Upper lobe of right lung (tissue), 1 donor: Measurements from ENCODE around the gene INSYN2B. TPM values are rescaled to one million over a fixed set of nuclear protein-coding genes. Genes with fewer than 3 reads are reported as not detected.

Experiments used
- ATAC-seq: fragments of 200-7000 bp; cut with Tn5 transposase; one replicate; pipeline ENCODE4 v1.9.1; 2020; ENCODE audit warnings: mild to moderate bottlenecking, moderate library complexity
- DNase-seq: peaks from one replicate; pipeline ENCODE4 v3.0.0-alpha.2; 2020
- H3K27ac ChIP-seq: fragments of 200-600 bp; one replicate; pipeline ENCODE4 v1.8.0; 2022
- H3K27me3 ChIP-seq: fragments of 200-600 bp; one replicate; pipeline ENCODE4 v1.8.0; 2022; ENCODE audit warnings: mild to moderate bottlenecking
- H3K36me3 ChIP-seq: fragments of 200-600 bp; one replicate; pipeline ENCODE4 v1.8.0; 2022
- H3K4me1 ChIP-seq: fragments of 200-600 bp; one replicate; pipeline ENCODE4 v1.8.0; 2022
- H3K4me3 ChIP-seq: fragments of 200-600 bp; one replicate; pipeline ENCODE4 v1.8.0; 2022; ENCODE audit warnings: mild to moderate bottlenecking
- H3K9me3 ChIP-seq: fragments of 200-600 bp; one replicate; pipeline ENCODE4 v1.8.0; 2022
- intact Hi-C: fragments of 100-400 bp; cut with DNase I; formaldehyde crosslinking; loops from one replicate; pipeline ENCODE4 v1.11.0; 2022
- long read RNA-seq: library from polyadenylated mRNA; unstranded; transcript quantifications from one replicate; pipeline ENCODE4 v2.0.0, GENCODE V29; 2021
- total RNA-seq: library from RNA; stranded (reverse); fragmentation: NEBNext Ultra II Directional; extraction: Animal tissue kit (Norgen Biotek cat#: 25700); gene quantifications from one replicate; pipeline ENCODE4 v1.2.1, GENCODE V29; 2021
- TF ChIP-seq, protein P1 (sequence below): fragments of 200-600 bp; IDR thresholded peaks from one replicate; pipeline ENCODE4 v1.8.0; 2022; ENCODE audit warnings: antibody characterized with exemption
- donor health status: DM: no; HTN: yes; CAD: no; lungs with severe emphysema.

INSYN2B gene
- 0.17 TPM for total RNA-seq
- long read RNA-seq, partial matches to known transcripts = 1 of 5 reads
- long read RNA-seq, other reads (novel, unspliced or antisense) = 4 of 5 reads

DNA sequence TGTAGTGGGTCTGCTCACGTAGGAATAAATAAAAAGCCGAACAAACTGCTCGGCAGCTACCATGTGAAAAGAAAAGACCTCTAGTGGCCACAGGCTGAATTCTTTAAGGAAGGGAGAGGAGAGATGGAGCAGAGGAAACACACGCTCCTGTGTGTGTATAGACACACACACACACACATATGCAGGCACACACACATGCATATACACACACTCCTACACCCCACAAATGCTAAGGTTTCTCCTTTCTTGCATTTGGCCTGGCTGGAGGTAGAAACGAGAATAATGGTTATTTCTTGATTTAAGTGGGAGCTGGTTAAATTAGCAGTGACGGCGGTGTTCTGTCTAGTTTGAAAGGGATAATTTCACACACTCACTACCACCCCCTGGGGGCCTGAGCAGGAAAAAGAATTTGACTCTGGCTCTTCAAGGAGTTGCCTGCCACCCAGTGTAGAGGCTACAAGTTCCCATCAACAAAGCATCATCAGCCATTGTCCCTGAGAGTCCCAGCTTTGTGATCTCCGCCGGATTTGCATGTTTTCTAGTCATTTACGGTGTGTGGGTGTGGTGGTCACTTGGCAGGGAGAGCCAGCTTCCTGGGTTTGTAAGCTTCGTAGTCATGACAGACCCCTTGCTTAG, at the start of gene INSYN2B:
Gene INSYN2B, minus strand, starts transcription at position 78 of the 636 bp plus-strand sequence. CDS start 96,597 bp downstream, outside the sequence.
- H3K4me1 ChIP-seq = no peaks in the 10 kb centered on the region
- no peaks in the 10 kb centered on the region for H3K9me3 ChIP-seq
- DNase-seq (no peak), ATAC-seq (peak; percentile 84)
- H3K27me3 ChIP-seq = no peaks in the 10 kb centered on the region
- TF ChIP-seq, protein P1, sequence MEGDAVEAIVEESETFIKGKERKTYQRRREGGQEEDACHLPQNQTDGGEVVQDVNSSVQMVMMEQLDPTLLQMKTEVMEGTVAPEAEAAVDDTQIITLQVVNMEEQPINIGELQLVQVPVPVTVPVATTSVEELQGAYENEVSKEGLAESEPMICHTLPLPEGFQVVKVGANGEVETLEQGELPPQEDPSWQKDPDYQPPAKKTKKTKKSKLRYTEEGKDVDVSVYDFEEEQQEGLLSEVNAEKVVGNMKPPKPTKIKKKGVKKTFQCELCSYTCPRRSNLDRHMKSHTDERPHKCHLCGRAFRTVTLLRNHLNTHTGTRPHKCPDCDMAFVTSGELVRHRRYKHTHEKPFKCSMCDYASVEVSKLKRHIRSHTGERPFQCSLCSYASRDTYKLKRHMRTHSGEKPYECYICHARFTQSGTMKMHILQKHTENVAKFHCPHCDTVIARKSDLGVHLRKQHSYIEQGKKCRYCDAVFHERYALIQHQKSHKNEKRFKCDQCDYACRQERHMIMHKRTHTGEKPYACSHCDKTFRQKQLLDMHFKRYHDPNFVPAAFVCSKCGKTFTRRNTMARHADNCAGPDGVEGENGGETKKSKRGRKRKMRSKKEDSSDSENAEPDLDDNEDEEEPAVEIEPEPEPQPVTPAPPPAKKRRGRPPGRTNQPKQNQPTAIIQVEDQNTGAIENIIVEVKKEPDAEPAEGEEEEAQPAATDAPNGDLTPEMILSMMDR = peak; percentile 60
- intact Hi-C loops = loop anchor here (10.0 kb wide), 1 partner anchor 276 kb away; no protein-coding TSS in a partner anchor
- peak within 1 kb of the TSS; percentile 7 for H3K4me3 ChIP-seq
- H3K36me3 ChIP-seq = no peaks in the 10 kb centered on the region
- H3K27ac ChIP-seq = no peak within 1 kb of the TSS

DNA sequence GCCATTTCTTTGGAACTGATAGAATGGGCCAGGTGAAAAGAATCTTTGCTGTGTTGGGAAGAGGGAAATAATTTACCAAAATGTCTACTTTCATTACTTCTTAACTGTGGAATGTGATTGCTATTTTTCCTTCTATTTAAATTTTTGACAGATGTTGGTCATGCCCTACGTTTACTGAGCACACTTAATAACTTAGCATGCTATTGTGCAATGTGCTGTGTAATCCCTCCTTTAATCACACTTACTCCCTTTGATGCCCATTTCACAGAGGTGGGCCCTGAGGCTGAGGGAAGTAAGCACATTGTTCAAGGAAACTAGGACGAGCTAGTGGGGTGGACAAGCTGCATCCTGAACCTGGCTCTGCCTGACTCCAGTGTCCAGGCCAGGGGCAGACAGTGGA, 47.8 kb upstream of the INSYN2B start:
- Histone ChIP-seq H3K27me3 (no peaks in the 10 kb centered on the region), H3K36me3 (no peaks in the 10 kb centered on the region), H3K4me1 (no peaks in the 10 kb centered on the region), H3K27ac (no peak overlapping the region), H3K4me3 (no peak overlapping the region), H3K9me3 (no peaks in the 10 kb centered on the region)
- ATAC-seq = no peak
- no peak for DNase-seq
- intact Hi-C loops = no loop called here
- TF ChIP-seq, protein P1 = no peak

DNA sequence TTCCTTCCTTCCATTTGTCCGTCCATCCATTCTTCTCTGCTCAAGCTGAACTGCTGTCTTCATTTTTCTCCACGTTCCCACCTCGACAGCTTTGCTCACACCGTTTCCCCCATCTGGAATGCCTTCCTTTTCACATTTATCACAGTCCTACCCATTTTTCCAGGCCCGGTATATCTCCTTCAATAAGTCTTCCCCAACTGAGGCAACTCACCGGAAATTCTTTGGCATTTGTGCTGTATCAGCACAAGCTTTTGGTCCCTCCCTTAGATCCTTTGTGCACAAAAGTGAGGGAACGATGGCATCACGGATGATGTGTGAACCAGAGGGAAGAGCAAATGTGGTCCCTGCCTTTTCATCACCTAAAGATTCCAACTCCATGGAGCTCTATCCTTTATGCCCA, 45.6 kb upstream of the INSYN2B start:
- no peak for ATAC-seq
- Histone ChIP-seq H3K27me3 (no peaks in the 10 kb centered on the region), H3K36me3 (no peaks in the 10 kb centered on the region), H3K4me1 (no peaks in the 10 kb centered on the region), H3K4me3 (no peak overlapping the region), H3K27ac (no peak overlapping the region), H3K9me3 (no peaks in the 10 kb centered on the region)
- TF ChIP-seq, protein P1 = no peak
- intact Hi-C loops = no loop called here
- no peak for DNase-seq

DNA sequence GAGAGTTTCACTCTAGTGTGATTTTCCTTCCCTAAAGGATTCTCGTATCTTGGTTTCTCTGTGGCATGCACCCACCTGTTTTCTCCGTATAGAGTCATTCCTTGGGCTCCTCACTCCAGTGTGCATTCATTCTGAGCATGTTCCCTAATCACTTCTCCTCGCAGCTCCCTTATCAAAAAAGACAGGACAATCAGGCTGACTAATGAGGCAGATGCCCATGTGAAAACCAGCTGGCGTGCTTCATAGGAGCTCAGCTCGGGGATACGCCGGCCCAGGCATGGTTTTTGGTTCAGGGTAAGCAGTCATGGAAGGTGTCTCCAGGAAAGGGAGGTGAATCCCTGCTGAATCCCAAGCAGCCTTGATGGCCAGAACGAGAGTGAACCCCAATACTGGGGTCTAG, 41.2 kb upstream of the INSYN2B start:
- DNase-seq = no peak

DNA sequence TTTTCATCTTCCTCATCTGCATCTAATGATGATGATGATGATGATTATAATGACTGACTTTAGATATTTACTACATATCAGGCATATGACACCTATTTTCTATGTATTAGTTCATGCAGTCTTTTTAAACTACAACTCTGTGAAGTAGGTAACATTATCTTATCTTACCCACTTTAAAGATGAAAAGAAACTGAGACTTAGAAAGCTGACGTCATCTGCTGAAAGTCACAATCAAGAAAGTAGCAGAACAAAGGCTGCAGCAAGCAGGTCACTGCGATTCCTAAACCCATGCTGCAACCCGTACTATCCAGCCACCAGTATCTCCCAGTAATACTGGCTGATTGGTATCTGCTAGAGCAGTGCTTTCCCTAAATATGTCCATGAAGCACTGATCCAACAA, 40.1 kb upstream of the INSYN2B start:
- intact Hi-C loops = no loop called here
- TF ChIP-seq, protein P1 = no peak
- H3K27me3 ChIP-seq = no peaks in the 10 kb centered on the region
- no peaks in the 10 kb centered on the region for H3K4me1 ChIP-seq
- no peak overlapping the region for H3K27ac ChIP-seq
- ATAC-seq = no peak
- no peak overlapping the region for H3K4me3 ChIP-seq
- H3K9me3 ChIP-seq = no peaks in the 10 kb centered on the region
- DNase-seq = no peak
- H3K36me3 ChIP-seq = no peaks in the 10 kb centered on the region

More for the DNA sequence above, 41.2 kb upstream of the INSYN2B start:
- H3K9me3 ChIP-seq = no peaks in the 10 kb centered on the region
- H3K27me3 ChIP-seq = no peaks in the 10 kb centered on the region
- no peaks in the 10 kb centered on the region for H3K36me3 ChIP-seq
- H3K27ac ChIP-seq = no peak overlapping the region
- TF ChIP-seq, protein P1 = no peak
- H3K4me1 ChIP-seq = no peaks in the 10 kb centered on the region
- intact Hi-C loops = no loop called here
- ATAC-seq = no peak
- no peak overlapping the region for H3K4me3 ChIP-seq
